ENCODE data around the gene PTN.

- TF ChIP-seq CTCF (IDR thresholded peaks at IDR 0.05; ENCODE audit: insufficient read depth, low read length), result no peak
- no peak for TF ChIP-seq POLR2AphosphoS5 (IDR thresholded peaks at IDR 0.05; ENCODE audit: low read depth)
- no peak for TF ChIP-seq REST (IDR thresholded peaks at IDR 0.05; ENCODE audit: insufficient replicate concordance, low read depth)
- no peak for TF ChIP-seq GABPA (IDR thresholded peaks at IDR 0.05; ENCODE audit: low read depth)
Observed at GRCh38 chr7:137354961-137355360, 11.4 kb upstream of the PTN start.

All from HL-60 (cell line).